Brain microvascular endothelial cell (primary cell): ENCODE measurements around the gene TMEM242.

Source experiments
- DNase-seq: peaks from one replicate; pipeline ENCODE4 v3.0.0-alpha.2; 2020
- H3K27ac ChIP-seq: fragments of 250-450 bp; sonication (Bioruptor Pico); 2 replicates; pipeline ENCODE4 v1.5.1; 2020; ENCODE audit warnings: mild to moderate bottlenecking, moderate library complexity
- H3K27me3 ChIP-seq: fragments of 250-450 bp; sonication (Bioruptor Pico); replicated peaks from 2 replicates; pipeline ENCODE4 v1.5.1; 2020; ENCODE audit warnings: mild to moderate bottlenecking
- H3K36me3 ChIP-seq: fragments of 250-450 bp; sonication (Bioruptor Pico); replicated peaks from 2 replicates; pipeline ENCODE4 v1.5.1; 2020; ENCODE audit warnings: mild to moderate bottlenecking
- H3K4me3 ChIP-seq: 2 replicates; pipeline ENCODE4 v1.5.1; 2011; ENCODE audit warnings: low read depth, mild to moderate bottlenecking, control low read depth, low read length, moderate library complexity
- CTCF ChIP-seq: IDR thresholded peaks from 2 replicates; pipeline ENCODE4 v1.5.1; 2011; ENCODE audit warnings: low read depth, mild to moderate bottlenecking, moderate library complexity, low read length, control low read depth, inconsistent platforms; ENCODE audit errors: missing control alignments
- in situ Hi-C: cut with HindIII; loops from 2 replicates; pipeline ENCODE4 v1.10.0; 2017; ENCODE audit warnings: low sequenced_read_pairs, low pct_ligation_motif_present

Gene TMEM242

GRCh38 chr6:157300006-157300405 is 23.3 kb downstream of the TMEM242 start:
- no peak overlapping the region for H3K4me3 ChIP-seq

GRCh38 chr6:157298216-157298724 is 25.0 kb downstream of the TMEM242 start:
- no peak for DNase-seq
- H3K27ac ChIP-seq: no peak overlapping the region
- in situ Hi-C loops: no loop called here
- no peaks in the 10 kb centered on the region for H3K36me3 ChIP-seq
- no peak overlapping the region for H3K4me3 ChIP-seq
- no peaks in the 10 kb centered on the region for H3K27me3 ChIP-seq
- TF ChIP-seq CTCF: no peak

More at GRCh38 chr6:157300006-157300405, 23.3 kb downstream of the TMEM242 start:
- TF ChIP-seq CTCF: no peak
- Histone ChIP-seq H3K36me3 (no peaks in the 10 kb centered on the region), H3K27ac (no peak overlapping the region), H3K27me3 (no peaks in the 10 kb centered on the region)
- in situ Hi-C loops: no loop called here
- DNase-seq: no peak

- in situ Hi-C loops: no loop called here
- Histone ChIP-seq H3K27me3 (no peaks in the 10 kb centered on the region), H3K36me3 (no peaks in the 10 kb centered on the region), H3K27ac (no peak overlapping the region), H3K4me3 (no peak overlapping the region)
- DNase-seq: no peak
- TF ChIP-seq CTCF: no peak
Observed at GRCh38 chr6:157294654-157295053, 28.7 kb downstream of the TMEM242 start.

GRCh38 chr6:157293780-157294179 is 29.5 kb downstream of the TMEM242 start:
- no peaks in the 10 kb centered on the region for H3K27me3 ChIP-seq
- no peaks in the 10 kb centered on the region for H3K36me3 ChIP-seq
- DNase-seq: no peak
- in situ Hi-C loops: no loop called here
- no peak overlapping the region for H3K27ac ChIP-seq
- no peak overlapping the region for H3K4me3 ChIP-seq
- no peak for TF ChIP-seq CTCF

- Histone ChIP-seq H3K27ac (no peak overlapping the region), H3K27me3 (no peaks in the 10 kb centered on the region), H3K36me3 (no peaks in the 10 kb centered on the region), H3K4me3 (no peak overlapping the region)
- TF ChIP-seq CTCF: no peak
- no peak for DNase-seq
- in situ Hi-C loops: no loop called here
Observed at GRCh38 chr6:157292202-157292601, 31.1 kb downstream of the TMEM242 start.

GRCh38 chr6:157291356-157291755 is 32.0 kb downstream of the TMEM242 start:
- Histone ChIP-seq H3K27ac (no peak overlapping the region), H3K36me3 (no peaks in the 10 kb centered on the region), H3K27me3 (no peaks in the 10 kb centered on the region), H3K4me3 (no peak overlapping the region)
- TF ChIP-seq CTCF: no peak
- no peak for DNase-seq
- in situ Hi-C loops: no loop called here
